IMR-90 (cell line): Measurements from ENCODE around the gene SNCA. TPM values are rescaled to one million over a fixed set of nuclear protein-coding genes. Genes with fewer than 3 reads are reported as not detected.

ENCODE experiments used
- ATAC-seq: fragments of 200-7000 bp; cut with Tn5 transposase; 2 replicates; pipeline ENCODE4 v1.9.1; 2020; ENCODE audit warnings: low read depth, mild to moderate bottlenecking, moderate library complexity
- BruUV-seq: library from RNA; stranded (reverse); fragments of 400-500 nt; replicated peaks from 2 replicates; lab custom pipeline; 2021; lab: Mats Ljungman, UMichigan
- CTCF ChIA-PET: fragments of 300-600 bp; formaldehyde crosslinking; extraction: SDS; loops from one replicate; lab custom pipeline; 2021; ENCODE audit warnings: antibody characterized with exemption; lab: Yijun Ruan, JAX
- POLR2A ChIA-PET: fragments of 300-600 bp; sonication (Branson Sonifier 250); formaldehyde crosslinking; loops from one replicate; lab custom pipeline; 2022; ENCODE audit warnings: antibody characterized with exemption; ENCODE audit not compliant: unreplicated experiment; lab: Charles Lee
- DNase-seq: peaks from one replicate; pipeline ENCODE4 v3.0.0; 2013
- H2AFZ ChIP-seq: replicated peaks from 2 replicates; pipeline ENCODE3; 2013; ENCODE audit warnings: low read length, mild to moderate bottlenecking; ENCODE audit not compliant: poor library complexity
- H2AK5ac ChIP-seq: 2 replicates; pipeline ENCODE4 v1.6.1; 2013; ENCODE audit warnings: low read depth, low read length, inconsistent platforms
- H2AK9ac ChIP-seq: replicated peaks from 2 replicates; pipeline ENCODE3; 2013; ENCODE audit warnings: mild to moderate bottlenecking, low read depth, low read length, moderate library complexity; ENCODE audit not compliant: poor library complexity
- H2BK120ac ChIP-seq: 2 replicates; pipeline ENCODE4 v1.6.1; 2013; ENCODE audit warnings: low read depth, low read length, inconsistent platforms
- H2BK15ac ChIP-seq: 3 replicates; pipeline ENCODE4 v1.6.1; 2013; ENCODE audit warnings: low read depth, low read length, inconsistent platforms
- H2BK20ac ChIP-seq: 2 replicates; pipeline ENCODE4 v1.6.1; 2013; ENCODE audit warnings: low read depth, mild to moderate bottlenecking, inconsistent platforms, low read length, moderate library complexity
- H2BK5ac ChIP-seq: 2 replicates; pipeline ENCODE4 v1.6.1; 2013; ENCODE audit warnings: mild to moderate bottlenecking, low read depth, low read length, inconsistent platforms; ENCODE audit not compliant: poor library complexity, severe bottlenecking
- H3K14ac ChIP-seq: replicated peaks from 2 replicates; pipeline ENCODE4 v1.6.1; 2013; ENCODE audit warnings: low read depth, low read length, inconsistent platforms
- H3K18ac ChIP-seq: 2 replicates; pipeline ENCODE4 v1.6.1; 2013; ENCODE audit warnings: low read depth, low read length, control low read depth
- H3K23ac ChIP-seq: 2 replicates; pipeline ENCODE4 v1.6.1; 2013; ENCODE audit warnings: low read depth, low read length, inconsistent platforms
- H3K27ac ChIP-seq: 2 replicates; pipeline ENCODE4 v1.5.1; 2013; ENCODE audit warnings: mild to moderate bottlenecking, control low read depth, low read length; ENCODE audit not compliant: insufficient read depth
- H3K27me3 ChIP-seq: 2 replicates; pipeline ENCODE4 v1.6.1; 2013; ENCODE audit warnings: low read length; ENCODE audit not compliant: control insufficient read depth, insufficient read depth
- H3K36me3 ChIP-seq: 2 replicates; pipeline ENCODE4 v1.6.1; 2013; ENCODE audit warnings: low read length, mixed read lengths; ENCODE audit not compliant: control insufficient read depth, insufficient read depth
- H3K4ac ChIP-seq: 2 replicates; pipeline ENCODE4 v1.6.1; 2013; ENCODE audit warnings: low read depth, low read length, inconsistent platforms
- H3K4me1 ChIP-seq: 2 replicates; pipeline ENCODE4 v1.6.1; 2013; ENCODE audit warnings: low read length, mixed read lengths; ENCODE audit not compliant: control insufficient read depth, insufficient read depth
- H3K4me2 ChIP-seq: 2 replicates; pipeline ENCODE4 v1.6.1; 2013; ENCODE audit warnings: low read depth, mild to moderate bottlenecking, control low read depth, low read length, moderate library complexity
- H3K4me3 ChIP-seq: 2 replicates; pipeline ENCODE4 v1.5.1; 2013; ENCODE audit warnings: low read depth, mild to moderate bottlenecking, control low read depth, low read length, moderate library complexity; ENCODE audit not compliant: insufficient read depth
- H3K56ac ChIP-seq: 2 replicates; pipeline ENCODE4 v1.6.1; 2013; ENCODE audit warnings: low read length, inconsistent platforms; ENCODE audit not compliant: insufficient read depth; ENCODE audit errors: extremely low read depth
- H3K79me1 ChIP-seq, 2 experiments: 2 replicates each; pipeline ENCODE4 v1.6.1; 2013; ENCODE audit warnings: low read length in 2 of 2, inconsistent platforms in 1 of 2, low read depth in 1 of 2
- H3K9ac ChIP-seq: 2 replicates; pipeline ENCODE4 v1.6.1; 2013; ENCODE audit warnings: low read depth, low read length, control low read depth
- H3K9me1 ChIP-seq: 2 replicates; pipeline ENCODE4 v1.6.1; 2013; ENCODE audit warnings: low read length, inconsistent platforms; ENCODE audit not compliant: insufficient read depth
- H3K9me3 ChIP-seq: 2 replicates; pipeline ENCODE4 v1.6.1; 2013; ENCODE audit warnings: low read length; ENCODE audit not compliant: control insufficient read depth, insufficient read depth
- H4K20me1 ChIP-seq: 2 replicates; pipeline ENCODE4 v1.6.1; 2013; ENCODE audit warnings: low read length, inconsistent platforms; ENCODE audit not compliant: insufficient read depth
- H4K5ac ChIP-seq: 2 replicates; pipeline ENCODE4 v1.6.1; 2013; ENCODE audit warnings: mild to moderate bottlenecking, low read depth, low read length, control low read depth
- H4K8ac ChIP-seq, 2 experiments: 2 replicates each; pipeline ENCODE4 v1.6.1; 2013; ENCODE audit warnings: low read depth in 2 of 2, low read length in 2 of 2, control low read depth in 1 of 2, inconsistent platforms in 1 of 2
- H4K91ac ChIP-seq: 2 replicates; pipeline ENCODE4 v1.6.1; 2013; ENCODE audit warnings: low read depth, low read length, inconsistent platforms; ENCODE audit not compliant: insufficient read depth
- CEBPB ChIP-seq: IDR thresholded peaks from 2 replicates; pipeline ENCODE4 v1.6.1; 2012; ENCODE audit warnings: low read depth, low read length, improper control_type of control experiment
- FOS ChIP-seq: fragments of 150-350 bp; IDR thresholded peaks from 2 replicates; pipeline ENCODE4 v1.6.1; 2016; ENCODE audit warnings: low read depth, low read length
- RAD21 ChIP-seq: IDR thresholded peaks from 2 replicates; pipeline ENCODE4 v1.6.1; 2012; ENCODE audit warnings: low read length, improper control_type of control experiment
- SMC3 ChIP-seq: fragments of 150-350 bp; IDR thresholded peaks from 2 replicates; pipeline ENCODE4 v1.6.1; 2016; ENCODE audit warnings: low read depth, mild to moderate bottlenecking, antibody characterized with exemption, low read length, moderate library complexity
- WGBS, 2 experiments: methylation state at CpG; one replicate each; pipeline versions ENCODE4 v1.1.5 to v1.1.7; 2013; ENCODE audit warnings: missing lambda C conversion rate in 2 of 2; ENCODE audit not compliant: insufficient read length in 1 of 2; ENCODE audit errors: extremely low coverage in 2 of 2; 5-methylcytosine and 5-hydroxymethylcytosine counted together
- dilution Hi-C: fragments of 300-500 bp; cut with HindIII; formaldehyde crosslinking; loops from one replicate; pipeline ENCODE4 v1.14.3; 2018; ENCODE audit warnings: low sequenced_read_pairs; ENCODE audit not compliant: unreplicated experiment
- in situ Hi-C: fragments of 300-500 bp; cut with MboI; formaldehyde crosslinking; loops from 3 replicates; pipeline ENCODE4 v1.14.3; 2019; ENCODE audit warnings: low sequenced_read_pairs, inconsistent platforms, mixed read lengths
- intact Hi-C: fragments of 100-400 bp; cut with micrococcal nuclease; formaldehyde crosslinking; loops from 2 replicates; pipeline ENCODE4 v1.10.0; 2022
- polyA plus RNA-seq, 3 experiments: library from polyadenylated mRNA; depleted of rRNA; stranded (reverse); fragments of >200 nt; gene quantifications; 2 replicates each; pipeline ENCODE4 v1.2.3, GENCODE V29; 2012; ENCODE audit warnings: low replicate concordance in 1 of 3
- total RNA-seq: library from RNA; depleted of rRNA; stranded (reverse); fragments of >200 nt; gene quantifications from 2 replicates; pipeline ENCODE4 v1.2.3, GENCODE V29; 2012
- TF ChIP-seq, protein P1 (sequence below): fragments of 150-350 bp; IDR thresholded peaks from 2 replicates; pipeline ENCODE4 v1.6.1; 2017; ENCODE audit warnings: mild to moderate bottlenecking, antibody characterized with exemption, low read length, low read depth
- TF ChIP-seq, protein P2 (sequence below): conservative IDR thresholded peaks from 2 replicates; pipeline ENCODE4 v1.5.1; 2012; ENCODE audit warnings: mild to moderate bottlenecking, low read depth, low read length, improper control_type of control experiment

Gene SNCA
- total and polyA plus RNA-seq, 2 of the 4 experiments (the other 2 are of a cell fraction) = 0.36 to 0.46 TPM

DNA sequence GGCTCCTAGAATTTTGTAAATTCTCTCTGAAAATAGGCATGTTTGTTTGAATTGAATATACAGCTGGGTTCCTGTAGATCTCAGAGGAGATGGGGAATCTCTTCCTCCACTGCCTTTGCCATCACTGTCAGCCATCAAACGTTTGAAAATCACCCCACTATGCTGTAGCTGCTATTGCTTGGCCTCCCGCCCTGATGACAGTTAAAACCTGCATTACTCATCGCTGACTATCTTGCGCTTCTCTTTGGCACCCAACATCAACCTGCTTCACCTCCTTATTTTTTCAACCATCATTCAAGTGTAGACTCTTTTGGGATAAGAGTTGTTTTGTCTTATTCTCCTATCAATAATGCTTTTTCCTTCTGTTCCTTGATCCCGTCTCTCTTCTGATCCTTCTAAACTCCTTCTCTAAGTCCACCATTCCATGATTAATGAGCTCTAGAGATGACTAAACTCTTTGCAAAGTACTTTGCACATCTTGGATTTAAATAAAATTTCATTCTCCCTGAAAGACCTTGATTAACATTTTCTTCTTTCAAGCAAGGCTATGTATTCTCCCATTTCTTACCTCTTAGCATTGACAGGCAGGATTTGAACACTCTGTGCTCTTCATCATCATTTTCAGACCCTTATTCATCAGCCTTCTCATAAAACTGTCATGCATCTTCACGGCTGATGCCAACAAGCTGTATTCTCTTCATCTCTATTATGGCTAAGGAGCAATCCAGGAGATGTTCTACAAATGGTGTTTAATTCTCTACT is 133.0 kb downstream of the SNCA start:
- no peaks in the 10 kb centered on the region for H3K36me3 ChIP-seq
- intact Hi-C loops = no loop called here

More for the DNA sequence above, 133.0 kb downstream of the SNCA start:
- ATAC-seq (no peak), DNase-seq (no peak)
- TF ChIP-seq CEBPB = no peak
- no peak for TF ChIP-seq RAD21
- TF ChIP-seq, protein P1, sequence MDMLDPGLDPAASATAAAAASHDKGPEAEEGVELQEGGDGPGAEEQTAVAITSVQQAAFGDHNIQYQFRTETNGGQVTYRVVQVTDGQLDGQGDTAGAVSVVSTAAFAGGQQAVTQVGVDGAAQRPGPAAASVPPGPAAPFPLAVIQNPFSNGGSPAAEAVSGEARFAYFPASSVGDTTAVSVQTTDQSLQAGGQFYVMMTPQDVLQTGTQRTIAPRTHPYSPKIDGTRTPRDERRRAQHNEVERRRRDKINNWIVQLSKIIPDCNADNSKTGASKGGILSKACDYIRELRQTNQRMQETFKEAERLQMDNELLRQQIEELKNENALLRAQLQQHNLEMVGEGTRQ = no peak
- no peak for TF ChIP-seq FOS
- TF ChIP-seq, protein P2, sequence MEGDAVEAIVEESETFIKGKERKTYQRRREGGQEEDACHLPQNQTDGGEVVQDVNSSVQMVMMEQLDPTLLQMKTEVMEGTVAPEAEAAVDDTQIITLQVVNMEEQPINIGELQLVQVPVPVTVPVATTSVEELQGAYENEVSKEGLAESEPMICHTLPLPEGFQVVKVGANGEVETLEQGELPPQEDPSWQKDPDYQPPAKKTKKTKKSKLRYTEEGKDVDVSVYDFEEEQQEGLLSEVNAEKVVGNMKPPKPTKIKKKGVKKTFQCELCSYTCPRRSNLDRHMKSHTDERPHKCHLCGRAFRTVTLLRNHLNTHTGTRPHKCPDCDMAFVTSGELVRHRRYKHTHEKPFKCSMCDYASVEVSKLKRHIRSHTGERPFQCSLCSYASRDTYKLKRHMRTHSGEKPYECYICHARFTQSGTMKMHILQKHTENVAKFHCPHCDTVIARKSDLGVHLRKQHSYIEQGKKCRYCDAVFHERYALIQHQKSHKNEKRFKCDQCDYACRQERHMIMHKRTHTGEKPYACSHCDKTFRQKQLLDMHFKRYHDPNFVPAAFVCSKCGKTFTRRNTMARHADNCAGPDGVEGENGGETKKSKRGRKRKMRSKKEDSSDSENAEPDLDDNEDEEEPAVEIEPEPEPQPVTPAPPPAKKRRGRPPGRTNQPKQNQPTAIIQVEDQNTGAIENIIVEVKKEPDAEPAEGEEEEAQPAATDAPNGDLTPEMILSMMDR = no peak
- no peak for TF ChIP-seq SMC3
- Histone ChIP-seq H3K9me3 (no peaks in the 10 kb centered on the region), H3K14ac (no peak overlapping the region), H2BK15ac (no peak overlapping the region), H2BK120ac (no peak overlapping the region), H2AK9ac (no peak overlapping the region), H4K5ac (no peak overlapping the region), H3K4ac (no peak overlapping the region), H2BK5ac (no peak overlapping the region), H3K23ac (no peak overlapping the region), H4K8ac (no peak overlapping the region), H3K4me2 (no peak overlapping the region), H4K20me1 (no peaks in the 10 kb centered on the region), H3K18ac (no peak overlapping the region), H3K27me3 (no peaks in the 10 kb centered on the region), H2AFZ (no peak overlapping the region), H3K56ac (no peak overlapping the region), H2AK5ac (no peak overlapping the region), H3K27ac (no peak overlapping the region), H3K9ac (no peak overlapping the region), H3K4me3 (no peak overlapping the region), H3K9me1 (no peaks in the 10 kb centered on the region), H3K79me1 (no peaks in the 10 kb centered on the region), H3K4me1 (peaks cover 3% of the 10 kb centered on the region), H4K91ac (no peak overlapping the region), H2BK20ac (no peak overlapping the region)
- dilution Hi-C loops (no loop called here), in situ Hi-C loops (no loop called here)
- no TSS peak for BruUV-seq
- ChIA-PET CTCF (no interaction called here), POLR2A (no interaction called here)
- 20% methylated on average over 1 of the region's 6 CpGs; no CpG with 5 or more reads in 1 of the 2 experiments for WGBS, 2 experiments
